Measurements from ENCODE around the gene EIF3M.
"Not testable (repeated sequence)": the region's sequence is repeated elsewhere in the genome, so short reads cannot be mapped to it uniquely, and the experiment has no call there.

The EIF3M gene

DNA sequence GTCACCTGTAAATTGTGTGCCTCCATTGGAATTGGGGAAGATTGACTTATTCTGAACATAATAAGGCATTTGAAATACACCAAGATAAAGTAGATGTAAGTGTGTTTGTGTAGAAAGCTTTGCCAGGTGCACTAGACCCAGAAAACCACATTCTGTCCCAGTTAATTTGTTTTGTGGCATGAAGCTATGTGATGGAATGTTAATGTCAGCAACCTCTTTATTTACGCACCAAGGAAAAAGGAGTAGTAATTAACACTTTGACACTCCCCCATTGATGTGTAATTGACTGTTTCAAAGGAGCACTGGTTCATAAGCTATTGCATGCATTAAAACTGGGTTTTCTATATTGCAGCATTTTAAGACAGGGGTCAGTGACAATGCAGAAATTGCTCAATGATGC is 14.3 kb downstream of the EIF3M start:
- no peak for DNase-seq

- no peak for DNase-seq
Observed at GRCh38 chr11:32602657-32603415, 19.2 kb downstream of the EIF3M start.

DNA sequence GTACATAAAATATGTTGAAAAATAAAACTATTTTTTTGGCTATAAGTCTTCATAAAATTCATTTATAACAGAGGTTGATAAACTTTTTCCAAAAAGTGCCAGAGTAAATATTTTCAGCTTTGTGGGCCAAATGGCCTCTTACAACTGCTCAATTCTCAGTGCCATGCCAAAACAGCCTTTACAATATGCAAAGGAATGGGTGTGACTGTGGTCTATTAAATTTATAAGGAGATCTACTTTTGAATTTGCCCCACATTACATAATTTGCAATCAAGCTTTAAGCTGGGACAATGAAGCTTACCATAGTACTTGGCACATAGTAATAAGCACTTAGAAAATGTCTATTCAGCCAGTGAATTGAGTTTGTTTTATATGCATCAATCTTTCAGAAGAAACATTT is 22.6 kb downstream of the EIF3M start:
- DNase-seq: no peak

GRCh38 chr11:32608826-32609225 is 25.2 kb downstream of the EIF3M start:
- not testable (repeated sequence) for DNase-seq

- no peak for DNase-seq
Observed at GRCh38 chr11:32610797-32611352, 27.2 kb downstream of the EIF3M start.

DNA sequence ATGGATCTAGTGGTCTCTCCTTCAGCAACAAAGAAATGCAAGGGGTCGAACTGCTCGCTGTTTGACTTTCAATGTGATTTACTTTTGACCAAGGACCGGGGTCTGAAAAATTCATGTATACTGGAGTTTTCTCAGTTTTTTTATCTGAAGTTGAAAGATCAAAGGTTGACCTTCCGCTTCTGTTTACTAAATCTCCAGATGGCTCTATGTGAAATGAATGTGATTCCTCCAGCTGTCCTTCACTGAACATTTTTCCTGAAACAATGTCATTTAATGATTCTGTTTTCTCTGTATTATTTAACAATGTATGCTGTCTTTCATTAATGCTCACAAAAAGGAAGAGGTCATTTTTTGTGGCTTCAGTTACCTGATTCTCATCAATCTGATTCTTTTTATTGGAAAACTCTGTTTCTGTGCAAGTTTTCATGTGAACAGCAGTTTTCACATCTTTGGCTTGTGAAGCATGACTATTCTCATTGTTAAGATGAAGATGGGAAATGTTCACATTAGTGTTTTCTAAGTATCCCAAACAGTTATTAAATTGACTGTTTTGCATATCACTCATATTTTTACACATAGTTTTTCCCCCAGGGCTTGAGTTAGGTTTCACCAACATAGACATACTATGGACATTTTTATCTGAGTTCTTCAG is 30.0 kb downstream of the EIF3M start:
- no peak for DNase-seq

- DNase-seq: no peak
Observed at GRCh38 chr11:32615422-32615821, 31.8 kb downstream of the EIF3M start.

- no peak for DNase-seq
Observed at GRCh38 chr11:32616903-32617302, 33.3 kb downstream of the EIF3M start.

GRCh38 chr11:32630844-32631243 is 47.2 kb downstream of the EIF3M start:
- DNase-seq: no peak

DNA sequence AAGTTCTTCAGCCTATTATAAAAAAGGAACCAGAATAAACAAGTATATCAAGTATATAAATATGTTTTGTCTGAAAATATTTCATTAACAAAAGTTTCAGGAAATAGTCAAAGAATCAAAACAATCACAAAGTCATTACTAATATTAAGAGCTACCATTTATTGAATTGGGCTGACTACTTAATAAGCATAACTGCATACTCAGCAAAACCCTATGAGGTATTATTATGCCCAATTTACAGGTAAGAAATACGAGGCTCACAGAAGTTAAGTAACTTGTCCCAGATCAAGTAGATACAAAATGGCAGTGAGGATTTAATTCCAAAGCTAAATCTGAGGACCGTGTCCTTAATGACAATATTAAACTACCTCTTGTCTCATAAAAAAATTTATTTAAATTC is 52.2 kb downstream of the EIF3M start:
- DNase-seq: no peak

- no peak for DNase-seq
Observed at GRCh38 chr11:32641361-32641760, 57.7 kb downstream of the EIF3M start.

GRCh38 chr11:32643526-32643925 is 59.9 kb downstream of the EIF3M start:
- no peak for DNase-seq
